ENCODE results near the gene DNAJA4.

The DNAJA4 gene

DNA sequence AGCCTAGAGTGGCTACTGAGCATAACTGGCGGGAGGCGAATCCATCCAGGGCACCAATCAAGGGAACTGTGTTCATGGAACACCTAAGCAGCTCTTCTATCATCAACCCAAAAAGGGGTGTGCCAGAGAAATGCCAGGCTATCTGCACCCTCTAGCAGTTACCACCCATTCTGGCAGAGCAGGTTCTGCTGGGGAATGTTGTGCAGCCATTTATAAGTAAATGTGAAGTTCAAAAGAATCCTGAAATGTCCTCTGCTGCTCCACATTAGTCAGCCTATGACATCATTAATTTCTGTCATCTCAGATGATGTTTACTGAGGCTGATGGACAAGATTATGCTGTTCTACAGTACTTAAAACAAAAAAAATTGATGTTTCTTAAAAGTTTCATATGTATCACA lies 27.3 kb downstream of the DNAJA4 start:
- Histone ChIP-seq H3K79me2 (ENCODE audit: control insufficient read depth, low read length) (peaks cover 8% of the 10 kb centered on the region), H3K9me3 (ENCODE audit: control insufficient read depth, insufficient read depth, low read length) (no peaks in the 10 kb centered on the region), H3K4me2 (ENCODE audit: low read length) (no peak overlapping the region), H3K4me1 (ENCODE audit: control insufficient read depth, low read length) (no peaks in the 10 kb centered on the region), H3K36me3 (ENCODE audit: control insufficient read depth, low read length) (peaks cover 63% of the 10 kb centered on the region), H3K27me3 (ENCODE audit: control insufficient read depth, low read length) (no peaks in the 10 kb centered on the region), H3F3A (ENCODE audit: control insufficient read depth, insufficient read depth) (no peaks in the 10 kb centered on the region), H3K27ac (ENCODE audit: low read depth, low read length) (no peak overlapping the region), H4K20me1 (ENCODE audit: control insufficient read depth, insufficient read depth, low read depth, low read length) (no peaks in the 10 kb centered on the region), H3K4me3 (ENCODE audit: low read length) (no peak overlapping the region), H3K9me2 (replicated peaks; ENCODE audit: control insufficient read depth, low read length) (no peaks in the 10 kb centered on the region)
- TF ChIP-seq, protein P1, sequence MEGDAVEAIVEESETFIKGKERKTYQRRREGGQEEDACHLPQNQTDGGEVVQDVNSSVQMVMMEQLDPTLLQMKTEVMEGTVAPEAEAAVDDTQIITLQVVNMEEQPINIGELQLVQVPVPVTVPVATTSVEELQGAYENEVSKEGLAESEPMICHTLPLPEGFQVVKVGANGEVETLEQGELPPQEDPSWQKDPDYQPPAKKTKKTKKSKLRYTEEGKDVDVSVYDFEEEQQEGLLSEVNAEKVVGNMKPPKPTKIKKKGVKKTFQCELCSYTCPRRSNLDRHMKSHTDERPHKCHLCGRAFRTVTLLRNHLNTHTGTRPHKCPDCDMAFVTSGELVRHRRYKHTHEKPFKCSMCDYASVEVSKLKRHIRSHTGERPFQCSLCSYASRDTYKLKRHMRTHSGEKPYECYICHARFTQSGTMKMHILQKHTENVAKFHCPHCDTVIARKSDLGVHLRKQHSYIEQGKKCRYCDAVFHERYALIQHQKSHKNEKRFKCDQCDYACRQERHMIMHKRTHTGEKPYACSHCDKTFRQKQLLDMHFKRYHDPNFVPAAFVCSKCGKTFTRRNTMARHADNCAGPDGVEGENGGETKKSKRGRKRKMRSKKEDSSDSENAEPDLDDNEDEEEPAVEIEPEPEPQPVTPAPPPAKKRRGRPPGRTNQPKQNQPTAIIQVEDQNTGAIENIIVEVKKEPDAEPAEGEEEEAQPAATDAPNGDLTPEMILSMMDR (IDR thresholded peaks at IDR 0.05; ENCODE audit: low read depth, low read length, poor library complexity, severe bottlenecking) = no peak
- no peak for TF ChIP-seq EZH2phosphoT487 (IDR thresholded peaks at IDR 0.05; ENCODE audit: borderline replicate concordance, low read length)

DNA sequence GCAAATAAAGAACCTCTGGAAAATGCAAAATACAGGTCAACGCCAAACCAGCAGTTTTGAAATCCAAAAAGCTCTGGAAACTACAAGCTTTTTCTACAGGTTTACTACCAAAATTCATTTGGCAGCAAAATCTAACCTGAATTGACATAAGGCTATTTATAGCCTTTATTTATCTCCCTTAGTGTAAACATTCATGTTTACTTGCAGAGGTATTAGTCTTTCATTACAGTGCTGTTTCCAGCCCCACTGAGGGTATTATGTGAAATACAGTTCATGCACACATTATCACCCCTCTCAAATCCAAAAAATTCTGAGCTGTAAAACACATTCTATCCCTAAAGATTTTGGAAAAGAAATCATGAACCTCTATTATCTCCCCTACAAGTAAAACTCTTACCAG lies 27.9 kb downstream of the DNAJA4 start:
- Histone ChIP-seq H3K4me1 (ENCODE audit: control insufficient read depth, low read length) (no peaks in the 10 kb centered on the region), H3K36me3 (ENCODE audit: control insufficient read depth, low read length) (peaks cover 58% of the 10 kb centered on the region), H3F3A (ENCODE audit: control insufficient read depth, insufficient read depth) (no peaks in the 10 kb centered on the region), H4K20me1 (ENCODE audit: control insufficient read depth, insufficient read depth, low read depth, low read length) (no peaks in the 10 kb centered on the region), H3K9me2 (replicated peaks; ENCODE audit: control insufficient read depth, low read length) (no peaks in the 10 kb centered on the region), H3K4me2 (ENCODE audit: low read length) (no peak overlapping the region), H3K4me3 (ENCODE audit: low read length) (no peak overlapping the region), H3K79me2 (ENCODE audit: control insufficient read depth, low read length) (peaks cover 13% of the 10 kb centered on the region), H3K9me3 (ENCODE audit: control insufficient read depth, insufficient read depth, low read length) (no peaks in the 10 kb centered on the region), H3K27ac (ENCODE audit: low read depth, low read length) (no peak overlapping the region), H3K27me3 (ENCODE audit: control insufficient read depth, low read length) (no peaks in the 10 kb centered on the region)
- TF ChIP-seq, protein P1 (IDR thresholded peaks at IDR 0.05; ENCODE audit: low read depth, low read length, poor library complexity, severe bottlenecking) = no peak
- TF ChIP-seq EZH2phosphoT487 (IDR thresholded peaks at IDR 0.05; ENCODE audit: borderline replicate concordance, low read length) = no peak

DNA sequence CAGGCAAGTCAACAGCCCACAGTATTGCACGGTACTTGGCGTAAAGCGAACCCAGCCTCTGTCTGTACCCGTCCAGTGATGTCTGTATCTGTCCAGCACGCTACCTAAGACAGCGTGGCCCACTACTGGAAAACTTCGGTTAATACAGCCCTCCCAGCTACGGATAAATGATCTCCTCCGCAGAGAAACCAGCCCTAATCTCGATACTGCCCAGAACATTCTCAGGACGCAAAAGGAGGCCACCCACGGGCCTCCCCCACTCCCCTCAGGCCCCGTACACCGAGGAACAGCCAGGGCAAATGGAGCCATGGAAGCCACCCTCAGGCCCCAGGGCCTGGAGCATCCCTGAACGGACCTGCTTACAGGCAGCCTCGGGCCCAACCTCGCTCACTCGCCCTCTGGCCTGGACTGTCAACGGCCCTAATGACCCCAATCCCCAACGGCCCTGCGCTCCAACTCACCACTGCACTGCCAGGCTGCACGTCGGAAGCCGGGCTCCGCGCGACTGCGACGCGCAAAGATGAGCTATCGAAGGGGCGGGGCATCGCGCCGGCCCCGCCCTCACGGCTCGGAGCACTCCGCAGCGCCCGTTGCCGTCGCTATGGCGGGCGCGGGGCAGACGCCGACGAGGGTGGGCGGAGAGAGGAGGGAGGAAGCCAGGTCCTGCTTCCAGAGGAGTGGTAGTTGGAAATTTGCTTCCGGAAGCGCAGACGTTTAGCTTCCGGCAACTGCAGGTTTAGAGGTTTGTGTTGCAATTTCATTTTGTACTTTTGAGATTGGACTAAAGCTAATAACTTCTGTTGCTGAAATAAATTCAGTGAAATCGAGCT lies 35.0 kb downstream of the DNAJA4 start, which contains the start of gene SKIC8:
Gene SKIC8, minus strand, starts transcription at position 509 of the 830 bp plus-strand sequence. CDS start 3,923 bp downstream, outside the sequence.
- H3K79me2 ChIP-seq (ENCODE audit: control insufficient read depth, low read length) = peaks cover 38% of the 10 kb centered on the region
- no peaks in the 10 kb centered on the region for H3K9me3 ChIP-seq (ENCODE audit: control insufficient read depth, insufficient read depth, low read length)
- no peaks in the 10 kb centered on the region for H3K27me3 ChIP-seq (ENCODE audit: control insufficient read depth, low read length)
- no peaks in the 10 kb centered on the region for H4K20me1 ChIP-seq (ENCODE audit: control insufficient read depth, insufficient read depth, low read depth, low read length)
- H3K9me2 ChIP-seq (replicated peaks; ENCODE audit: control insufficient read depth, low read length) = no peaks in the 10 kb centered on the region
- H3K4me1 ChIP-seq (ENCODE audit: control insufficient read depth, low read length) = peaks cover 17% of the 10 kb centered on the region
- peak within 1 kb of the TSS; percentile 95 for H3K4me2 ChIP-seq (ENCODE audit: low read length)
- peak within 1 kb of the TSS; percentile 100 for H3K4me3 ChIP-seq (ENCODE audit: low read length)
- peak within 1 kb of the TSS; percentile 36; the same call in 1 of the 2 replicates for H3K27ac ChIP-seq (ENCODE audit: low read depth, low read length)
- peaks cover 13% of the 10 kb centered on the region for H3K36me3 ChIP-seq (ENCODE audit: control insufficient read depth, low read length)
- TF ChIP-seq, protein P1 (IDR thresholded peaks at IDR 0.05; ENCODE audit: low read depth, low read length, poor library complexity, severe bottlenecking) = peak; percentile 16
- no peak for TF ChIP-seq EZH2phosphoT487 (IDR thresholded peaks at IDR 0.05; ENCODE audit: borderline replicate concordance, low read length)
- H3F3A ChIP-seq (ENCODE audit: control insufficient read depth, insufficient read depth) = no peaks in the 10 kb centered on the region
